Trophoblast cell (in vitro differentiated cells and primary cell): ENCODE data around the gene ANKMY1.

Experiments used
- DNase-seq, 2 donors: peaks; one replicate each; pipeline ENCODE4 v3.0.0-alpha.2; 2016
- H2AFZ ChIP-seq: 2 replicates; pipeline ENCODE4 v1.6.1; 2013; ENCODE audit warnings: low read length, moderate library complexity, mild to moderate bottlenecking; ENCODE audit not compliant: insufficient read depth, poor library complexity
- H2AK5ac ChIP-seq: 2 replicates; pipeline ENCODE4 v1.6.1; 2013; ENCODE audit warnings: mild to moderate bottlenecking, low read length
- H2BK120ac ChIP-seq: 2 replicates; pipeline ENCODE4 v1.6.1; 2013; ENCODE audit warnings: low read length, mild to moderate bottlenecking, moderate library complexity; ENCODE audit not compliant: insufficient read depth, poor library complexity
- H2BK12ac ChIP-seq: 2 replicates; pipeline ENCODE4 v1.6.1; 2013; ENCODE audit warnings: mild to moderate bottlenecking, low read length, moderate library complexity
- H2BK5ac ChIP-seq: 2 replicates; pipeline ENCODE4 v1.6.1; 2013; ENCODE audit warnings: low read length, low read depth, moderate library complexity, mild to moderate bottlenecking; ENCODE audit not compliant: poor library complexity
- H3K14ac ChIP-seq: 2 replicates; pipeline ENCODE4 v1.6.1; 2013; ENCODE audit warnings: mild to moderate bottlenecking, low read length
- H3K18ac ChIP-seq: 2 replicates; pipeline ENCODE4 v1.6.1; 2013; ENCODE audit warnings: mild to moderate bottlenecking, low read length
- H3K23ac ChIP-seq: 2 replicates; pipeline ENCODE4 v1.6.1; 2013; ENCODE audit warnings: low read length
- H3K27ac ChIP-seq: 2 replicates; pipeline ENCODE4 v1.5.1; 2013; ENCODE audit warnings: low read depth, mild to moderate bottlenecking, inconsistent platforms, low read length, moderate library complexity
- H3K27me3 ChIP-seq: 2 replicates; pipeline ENCODE4 v1.6.1; 2013; ENCODE audit warnings: inconsistent platforms, mild to moderate bottlenecking, low read length, moderate library complexity; ENCODE audit not compliant: insufficient read depth
- H3K36me3 ChIP-seq, 2 experiments: 1 replicate in 1 of 2; 2 replicates in 1 of 2; pipeline ENCODE4 v1.6.1; 2013; ENCODE audit warnings: low read length in 2 of 2, mild to moderate bottlenecking in 2 of 2, moderate library complexity in 1 of 2; ENCODE audit not compliant: insufficient read depth in 2 of 2, control insufficient read depth in 1 of 2
- H3K4ac ChIP-seq: 2 replicates; pipeline ENCODE4 v1.6.1; 2013; ENCODE audit warnings: low read depth, mild to moderate bottlenecking, low read length, moderate library complexity
- H3K4me1 ChIP-seq, 2 experiments: 1 replicate in 1 of 2; 2 replicates in 1 of 2; pipeline ENCODE4 v1.6.1; 2013; ENCODE audit warnings: low read length in 2 of 2, mild to moderate bottlenecking in 2 of 2, moderate library complexity in 1 of 2; ENCODE audit not compliant: insufficient read depth in 2 of 2, control insufficient read depth in 1 of 2
- H3K4me2 ChIP-seq: 2 replicates; pipeline ENCODE4 v1.6.1; 2013; ENCODE audit warnings: inconsistent platforms, mild to moderate bottlenecking, low read length, moderate library complexity
- H3K4me3 ChIP-seq: 2 replicates; pipeline ENCODE4 v1.5.1; 2013; ENCODE audit warnings: mild to moderate bottlenecking, low read depth, low read length, inconsistent platforms
- H3K79me1 ChIP-seq: one replicate; pipeline ENCODE4 v1.6.1; 2013; ENCODE audit warnings: low read length
- H3K79me2 ChIP-seq: 2 replicates; pipeline ENCODE4 v1.6.1; 2013; ENCODE audit warnings: low read length, mild to moderate bottlenecking; ENCODE audit not compliant: control insufficient read depth, insufficient read depth, poor library complexity
- H3K9ac ChIP-seq: 2 replicates; pipeline ENCODE4 v1.6.1; 2013; ENCODE audit warnings: mild to moderate bottlenecking, low read length
- H3K9me3 ChIP-seq: 2 replicates; pipeline ENCODE4 v1.6.1; 2013; ENCODE audit warnings: low read depth, mild to moderate bottlenecking, control low read depth, inconsistent platforms, low read length; ENCODE audit not compliant: insufficient read depth
- H4K12ac ChIP-seq: 2 replicates; pipeline ENCODE4 v1.6.1; 2013; ENCODE audit warnings: low read depth, mild to moderate bottlenecking, low read length, moderate library complexity
- H4K8ac ChIP-seq: 2 replicates; pipeline ENCODE4 v1.6.1; 2013; ENCODE audit warnings: low read depth, mild to moderate bottlenecking, low read length, moderate library complexity
- H4K91ac ChIP-seq: one replicate; pipeline ENCODE4 v1.6.1; 2013; ENCODE audit warnings: low read depth, mild to moderate bottlenecking, low read length, moderate library complexity
- WGBS: extraction: QIAGEN DNeasy Blood & Tissue Kit; methylation state at CpG from one replicate; pipeline ENCODE4 v1.1.7; 2013; ENCODE audit warnings: missing lambda C conversion rate; ENCODE audit not compliant: insufficient read length, insufficient coverage; ENCODE audit errors: extremely low coverage; 5-methylcytosine and 5-hydroxymethylcytosine counted together

Gene ANKMY1

GRCh38 chr2:240579771-240580614 is 22.2 kb upstream of the ANKMY1 start:
- Histone ChIP-seq H3K18ac (no peak overlapping the region), H2BK120ac (no peak overlapping the region), H3K9me3 (peaks cover 2% of the 10 kb centered on the region), H2BK5ac (no peak overlapping the region), H3K36me3 (peaks cover 36 to 41% of the 10 kb centered on the region in 2 experiments), H3K79me2 (no peaks in the 10 kb centered on the region), H3K4me3 (no peak overlapping the region), H2AFZ (no peak overlapping the region), H4K12ac (no peak overlapping the region), H3K23ac (no peak overlapping the region), H3K4me1 (peaks cover 13 to 20% of the 10 kb centered on the region in 2 experiments), H3K4ac (no peak overlapping the region), H2AK5ac (no peak overlapping the region), H3K4me2 (no peak overlapping the region), H4K91ac (no peak overlapping the region), H3K27ac (no peak overlapping the region), H2BK12ac (no peak overlapping the region), H3K79me1 (no peaks in the 10 kb centered on the region), H4K8ac (no peak overlapping the region), H3K9ac (no peak overlapping the region), H3K14ac (no peak overlapping the region), H3K27me3 (no peaks in the 10 kb centered on the region)
- no CpG with 5 or more reads among the region's 27 CpGs for WGBS
- DNase-seq: peak; percentile 83 to 84

- Histone ChIP-seq H3K79me1 (no peaks in the 10 kb centered on the region), H3K9ac (no peak overlapping the region), H3K18ac (peak overlapping the region; percentile 30), H3K23ac (no peak overlapping the region), H3K4me3 (no peak overlapping the region), H2AK5ac (no peak overlapping the region), H2BK5ac (no peak overlapping the region), H3K4me1 (peaks cover 13 to 16% of the 10 kb centered on the region in 2 experiments), H3K27ac (no peak overlapping the region), H3K14ac (no peak overlapping the region), H4K91ac (no peak overlapping the region), H2BK12ac (no peak overlapping the region), H2AFZ (no peak overlapping the region), H2BK120ac (no peak overlapping the region), H3K36me3 (peaks cover 39 to 47% of the 10 kb centered on the region in 2 experiments), H3K79me2 (no peaks in the 10 kb centered on the region), H3K27me3 (no peaks in the 10 kb centered on the region), H3K4me2 (no peak overlapping the region), H3K9me3 (peaks cover 2% of the 10 kb centered on the region), H4K12ac (peak overlapping the region; percentile 26), H3K4ac (peak overlapping the region; percentile 12), H4K8ac (no peak overlapping the region)
- DNase-seq: no peak
- no CpG with 5 or more reads among the region's 12 CpGs for WGBS
These were observed 21.4 kb upstream of the ANKMY1 start for GRCh38 chr2:240579071-240579762.

DNA sequence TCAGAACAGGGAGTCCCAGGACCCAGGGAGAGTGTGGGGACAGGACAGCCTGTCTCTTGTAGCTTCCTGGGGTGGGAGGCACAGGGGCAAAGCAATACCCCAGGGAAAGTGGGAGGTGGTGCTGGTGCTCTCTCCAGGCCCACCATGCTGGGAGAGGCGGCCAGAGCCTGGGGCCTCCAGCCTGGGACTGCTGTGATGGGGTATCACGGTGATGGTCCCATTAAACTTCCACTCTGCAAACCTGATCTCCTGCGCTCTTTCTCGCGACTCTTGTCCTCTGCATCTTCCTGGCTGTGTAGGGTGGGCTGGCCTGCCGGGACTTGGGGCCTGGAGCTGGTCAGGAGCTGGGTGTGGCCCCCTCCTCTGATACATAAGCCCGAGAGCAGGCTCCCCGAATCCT is 20.7 kb upstream of the ANKMY1 start:
- H3K79me2 ChIP-seq: no peaks in the 10 kb centered on the region
- peaks cover 13 to 16% of the 10 kb centered on the region in 2 experiments for H3K4me1 ChIP-seq
- H3K14ac ChIP-seq: no peak overlapping the region
- no peak overlapping the region for H2AK5ac ChIP-seq
- H2BK12ac ChIP-seq: no peak overlapping the region
- no peak overlapping the region for H3K23ac ChIP-seq
- H2BK120ac ChIP-seq: no peak overlapping the region
- H3K4me2 ChIP-seq: no peak overlapping the region
- peaks cover 2% of the 10 kb centered on the region for H3K9me3 ChIP-seq
- H3K27ac ChIP-seq: no peak overlapping the region
- H2BK5ac ChIP-seq: no peak overlapping the region
- H3K18ac ChIP-seq: no peak overlapping the region
- no peak overlapping the region for H4K8ac ChIP-seq
- peaks cover 39 to 47% of the 10 kb centered on the region in 2 experiments for H3K36me3 ChIP-seq
- no peak overlapping the region for H4K91ac ChIP-seq
- H3K4me3 ChIP-seq: no peak overlapping the region
- no peaks in the 10 kb centered on the region for H3K27me3 ChIP-seq
- H4K12ac ChIP-seq: no peak overlapping the region
- WGBS: no CpG with 5 or more reads among the region's 8 CpGs
- DNase-seq: no peak
- H2AFZ ChIP-seq: no peak overlapping the region
- no peak overlapping the region for H3K9ac ChIP-seq
- H3K79me1 ChIP-seq: no peaks in the 10 kb centered on the region
- H3K4ac ChIP-seq: no peak overlapping the region

DNA sequence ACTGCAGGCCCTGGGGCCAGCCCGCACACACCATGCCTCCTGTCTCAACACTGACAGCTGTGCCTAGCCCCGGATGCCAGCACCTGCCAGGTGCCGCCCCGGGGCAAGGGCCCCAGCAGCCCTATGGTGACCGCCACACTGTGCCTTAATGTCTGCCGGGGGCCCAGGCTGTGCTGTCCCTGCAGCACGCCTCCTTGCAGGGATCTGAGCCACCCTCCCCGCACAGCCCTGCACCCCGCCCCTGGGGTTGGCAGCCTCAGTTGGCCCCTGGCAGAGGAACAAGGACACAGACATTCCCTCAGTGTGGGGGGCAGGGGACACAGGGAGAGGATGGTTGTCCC is 20.3 kb upstream of the ANKMY1 start:
- Histone ChIP-seq H3K4me3 (no peak overlapping the region), H2BK5ac (no peak overlapping the region), H3K23ac (no peak overlapping the region), H2BK120ac (no peak overlapping the region), H2AFZ (no peak overlapping the region), H3K36me3 (peaks cover 39 to 47% of the 10 kb centered on the region in 2 experiments), H3K14ac (no peak overlapping the region), H3K79me2 (no peaks in the 10 kb centered on the region), H3K27ac (no peak overlapping the region), H4K12ac (no peak overlapping the region), H3K9me3 (peaks cover 2% of the 10 kb centered on the region), H3K79me1 (no peaks in the 10 kb centered on the region), H3K18ac (no peak overlapping the region), H3K4me2 (no peak overlapping the region), H3K9ac (no peak overlapping the region), H3K27me3 (no peaks in the 10 kb centered on the region), H2AK5ac (no peak overlapping the region), H2BK12ac (no peak overlapping the region), H3K4ac (no peak overlapping the region), H4K8ac (no peak overlapping the region), H4K91ac (no peak overlapping the region), H3K4me1 (peaks cover 13 to 16% of the 10 kb centered on the region in 2 experiments)
- DNase-seq: no peak
- no CpG with 5 or more reads among the region's 9 CpGs for WGBS
